Measurements from ENCODE around the gene CSNK1A1. TPM values are rescaled to one million over a fixed set of nuclear protein-coding genes. Genes with fewer than 3 reads are reported as not detected.
"Not testable (repeated sequence)": the region's sequence is repeated elsewhere in the genome, so short reads cannot be mapped to it uniquely, and the experiment has no call there.

CSNK1A1 gene
- polyA plus RNA-seq, 3 donors, result 75.7 to 131 (median 103) TPM

- Mint-ChIP-seq H3K27me3 (ENCODE audit: low read depth in 3 of 3) (peaks cover 0 to 3% (median 1%) of the 10 kb centered on the region in 3 donors), H3K4me1 (peaks cover 2% of the 10 kb centered on the region), H3K36me3 (no peaks in the 10 kb centered on the region), H3K27ac (no peak overlapping the region), H3K9me3 (peaks cover 6 to 11% (median 8%) of the 10 kb centered on the region in 7 donors), H3K4me3 (no peak overlapping the region)
- Histone ChIP-seq H3K79me2 (ENCODE audit: insufficient read depth, low read length) (no peaks in the 10 kb centered on the region), H3K4me2 (replicated peaks; ENCODE audit: extremely low read depth, low read length, poor library complexity, severe bottlenecking) (no peak overlapping the region), H3K9me3 (replicated peaks in 1 of 2; ENCODE audit: control insufficient read depth in 1 of 2, insufficient read depth in 1 of 2, low read length in 2 of 2) (peaks cover 5 to 7% of the 10 kb centered on the region in 2 donors), H3K4me3 (replicated peaks in 1 of 3; ENCODE audit: low read depth in 2 of 3, low read length in 3 of 3) (no peak overlapping the region), H3K9ac (ENCODE audit: insufficient read depth, low read length, poor library complexity, severe bottlenecking) (no peak overlapping the region), H3K36me3 (replicated peaks in 1 of 2; ENCODE audit: control insufficient read depth in 1 of 2, insufficient read depth in 2 of 2, low read length in 2 of 2) (no peaks in the 10 kb centered on the region), H3K27me3 (ENCODE audit: control insufficient read depth in 2 of 2, insufficient read depth in 2 of 2, low read length in 2 of 2) (no peaks in the 10 kb centered on the region), H4K20me1 (ENCODE audit: insufficient read depth, low read length) (no peaks in the 10 kb centered on the region), H3K27ac (ENCODE audit: low read depth in 1 of 2, low read length in 2 of 2) (no peak overlapping the region), H3K4me1 (ENCODE audit: control insufficient read depth in 1 of 2, insufficient read depth in 2 of 2, low read length in 2 of 2) (no peaks in the 10 kb centered on the region), H2AFZ (ENCODE audit: insufficient read depth, low read depth, low read length, poor library complexity, severe bottlenecking) (no peak overlapping the region)
- TF ChIP-seq CTCF (IDR thresholded peaks at IDR 0.05), result no peak
- DNase-seq, result no peak
- 94% methylated on average over 3 of the region's 9 CpGs for WGBS (ENCODE audit: insufficient coverage)
- intact Hi-C loops (cut with micrococcal nuclease), result no loop called here
These were observed 105.4 kb downstream of the CSNK1A1 start for GRCh38 chr5:149445739-149446369.

GRCh38 chr5:149445343-149445738 is 105.9 kb downstream of the CSNK1A1 start:
- Mint-ChIP-seq H3K4me3 (no peak overlapping the region), H3K27ac (no peak overlapping the region), H3K36me3 (no peaks in the 10 kb centered on the region), H3K27me3 (ENCODE audit: low read depth in 3 of 3) (peaks cover 0 to 4% (median 1%) of the 10 kb centered on the region in 3 donors), H3K4me1 (peaks cover 2% of the 10 kb centered on the region), H3K9me3 (peaks cover 6 to 11% (median 8%) of the 10 kb centered on the region in 7 donors)
- H3K4me2 ChIP-seq (replicated peaks; ENCODE audit: extremely low read depth, low read length, poor library complexity, severe bottlenecking), result no peak overlapping the region
- TF ChIP-seq CTCF (IDR thresholded peaks at IDR 0.05), result no peak
- H3K27ac ChIP-seq (ENCODE audit: low read depth in 1 of 2, low read length in 2 of 2), result no peak overlapping the region
- no peaks in the 10 kb centered on the region for H4K20me1 ChIP-seq (ENCODE audit: insufficient read depth, low read length)
- WGBS (ENCODE audit: insufficient coverage), result 91% methylated on average over 4 of the region's 7 CpGs
- no peaks in the 10 kb centered on the region for H3K36me3 ChIP-seq (replicated peaks in 1 of 2; ENCODE audit: control insufficient read depth in 1 of 2, insufficient read depth in 2 of 2, low read length in 2 of 2)
- intact Hi-C loops (cut with micrococcal nuclease), result no loop called here
- no peak overlapping the region for H3K4me3 ChIP-seq (replicated peaks in 1 of 3; ENCODE audit: low read depth in 2 of 3, low read length in 3 of 3)
- H3K9me3 ChIP-seq (replicated peaks in 1 of 2; ENCODE audit: control insufficient read depth in 1 of 2, insufficient read depth in 1 of 2, low read length in 2 of 2), result peaks cover 5 to 7% of the 10 kb centered on the region in 2 donors
- H3K9ac ChIP-seq (ENCODE audit: insufficient read depth, low read length, poor library complexity, severe bottlenecking), result no peak overlapping the region
- H3K4me1 ChIP-seq (ENCODE audit: control insufficient read depth in 1 of 2, insufficient read depth in 2 of 2, low read length in 2 of 2), result no peaks in the 10 kb centered on the region
- no peak overlapping the region for H2AFZ ChIP-seq (ENCODE audit: insufficient read depth, low read depth, low read length, poor library complexity, severe bottlenecking)
- no peaks in the 10 kb centered on the region for H3K27me3 ChIP-seq (ENCODE audit: control insufficient read depth in 2 of 2, insufficient read depth in 2 of 2, low read length in 2 of 2)
- no peaks in the 10 kb centered on the region for H3K79me2 ChIP-seq (ENCODE audit: insufficient read depth, low read length)
- DNase-seq, result no peak

- H3K4me3 ChIP-seq (replicated peaks in 1 of 3; ENCODE audit: low read depth in 2 of 3, low read length in 3 of 3); H3K27ac ChIP-seq (ENCODE audit: low read depth in 1 of 2, low read length in 2 of 2); H3K27me3 Mint-ChIP-seq (ENCODE audit: low read depth in 3 of 3); H3K4me1 Mint-ChIP-seq; H3K4me1 ChIP-seq (ENCODE audit: control insufficient read depth in 1 of 2, insufficient read depth in 2 of 2, low read length in 2 of 2); H3K79me2 ChIP-seq (ENCODE audit: insufficient read depth, low read length); H3K36me3 ChIP-seq (replicated peaks in 1 of 2; ENCODE audit: control insufficient read depth in 1 of 2, insufficient read depth in 2 of 2, low read length in 2 of 2); H3K4me3 Mint-ChIP-seq; H4K20me1 ChIP-seq (ENCODE audit: insufficient read depth, low read length); H3K27me3 ChIP-seq (ENCODE audit: control insufficient read depth in 2 of 2, insufficient read depth in 2 of 2, low read length in 2 of 2); H3K9ac ChIP-seq (ENCODE audit: insufficient read depth, low read length, poor library complexity, severe bottlenecking); H3K27ac Mint-ChIP-seq; H2AFZ ChIP-seq (ENCODE audit: insufficient read depth, low read depth, low read length, poor library complexity, severe bottlenecking); H3K9me3 ChIP-seq (replicated peaks in 1 of 2; ENCODE audit: control insufficient read depth in 1 of 2, insufficient read depth in 1 of 2, low read length in 2 of 2); H3K36me3 Mint-ChIP-seq; DNase-seq; H3K4me2 ChIP-seq (replicated peaks; ENCODE audit: extremely low read depth, low read length, poor library complexity, severe bottlenecking): not testable (repeated sequence)
- 49% methylated on average over 2 of the region's 4 CpGs for WGBS (ENCODE audit: insufficient coverage)
- H3K9me3 Mint-ChIP-seq, result peaks cover 6 to 11% (median 8%) of the 10 kb centered on the region in 7 donors
- intact Hi-C loops (cut with micrococcal nuclease), result loop anchor here in 1 of 2 donors (5.0 kb wide), 1 partner anchor 118 kb away; no protein-coding TSS in a partner anchor
These were observed 106.8 kb downstream of the CSNK1A1 start for GRCh38 chr5:149444430-149444829.
